ENCODE measurements around the gene POLRMT.

DNA sequence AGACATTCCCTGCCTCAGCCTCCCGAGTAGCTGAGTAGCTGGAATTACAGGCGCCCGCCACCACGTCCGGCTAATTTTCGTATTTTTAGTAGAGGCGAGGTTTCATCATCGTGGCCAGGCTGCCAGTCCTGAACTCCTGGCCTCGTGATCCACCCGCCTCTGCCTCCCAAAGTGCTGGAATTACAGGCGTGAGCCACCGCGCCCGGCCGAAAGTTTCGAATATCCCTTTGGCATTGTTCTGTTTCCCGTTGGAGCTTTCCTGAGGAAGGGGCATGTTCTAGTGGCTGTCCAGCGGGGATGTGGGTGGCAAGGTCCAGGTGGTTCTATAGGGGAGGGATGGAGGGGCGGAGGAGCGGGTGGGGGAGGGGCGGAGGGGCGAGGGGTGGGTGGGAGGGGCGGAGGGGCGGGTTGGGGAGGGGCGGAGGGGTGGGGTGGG, 63.1 kb downstream of the POLRMT start:
- TF ChIP-seq, protein P1, sequence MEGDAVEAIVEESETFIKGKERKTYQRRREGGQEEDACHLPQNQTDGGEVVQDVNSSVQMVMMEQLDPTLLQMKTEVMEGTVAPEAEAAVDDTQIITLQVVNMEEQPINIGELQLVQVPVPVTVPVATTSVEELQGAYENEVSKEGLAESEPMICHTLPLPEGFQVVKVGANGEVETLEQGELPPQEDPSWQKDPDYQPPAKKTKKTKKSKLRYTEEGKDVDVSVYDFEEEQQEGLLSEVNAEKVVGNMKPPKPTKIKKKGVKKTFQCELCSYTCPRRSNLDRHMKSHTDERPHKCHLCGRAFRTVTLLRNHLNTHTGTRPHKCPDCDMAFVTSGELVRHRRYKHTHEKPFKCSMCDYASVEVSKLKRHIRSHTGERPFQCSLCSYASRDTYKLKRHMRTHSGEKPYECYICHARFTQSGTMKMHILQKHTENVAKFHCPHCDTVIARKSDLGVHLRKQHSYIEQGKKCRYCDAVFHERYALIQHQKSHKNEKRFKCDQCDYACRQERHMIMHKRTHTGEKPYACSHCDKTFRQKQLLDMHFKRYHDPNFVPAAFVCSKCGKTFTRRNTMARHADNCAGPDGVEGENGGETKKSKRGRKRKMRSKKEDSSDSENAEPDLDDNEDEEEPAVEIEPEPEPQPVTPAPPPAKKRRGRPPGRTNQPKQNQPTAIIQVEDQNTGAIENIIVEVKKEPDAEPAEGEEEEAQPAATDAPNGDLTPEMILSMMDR (conservative IDR thresholded peaks at IDR 0.05): no peak
- no peak for TF ChIP-seq ZFX (IDR thresholded peaks at IDR 0.05)

All from C4-2B (cell line).